NCI-H2196 (cell line): ENCODE data around the gene RASAL2.
"Not testable (repeated sequence)": the region's sequence is repeated elsewhere in the genome, so short reads cannot be mapped to it uniquely, and the experiment has no call there.

Experiments used
- DNase-seq: peaks from one replicate; lab custom pipeline; 2025; ENCODE audit not compliant: unreplicated experiment; lab: John Stamatoyannopoulos, UW

RASAL2 gene

DNA sequence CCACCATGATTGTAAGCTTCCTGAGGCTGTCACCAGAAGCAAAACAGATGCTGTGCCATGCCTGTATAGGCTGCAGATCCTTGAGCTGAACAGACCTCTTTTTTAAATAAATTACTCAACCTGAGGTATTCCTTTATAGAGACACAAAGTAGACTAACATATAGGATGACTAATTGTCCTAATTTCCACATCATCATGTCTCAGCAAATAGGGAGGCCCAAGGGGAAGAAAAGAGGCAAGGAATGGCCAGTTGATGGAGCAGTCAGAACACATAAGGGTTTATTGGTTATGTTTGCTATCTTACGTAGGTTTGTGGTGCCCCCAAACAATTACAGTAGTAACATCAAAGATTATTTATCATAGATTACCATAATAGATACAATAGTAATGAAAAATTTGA lies 126.2 kb downstream of the RASAL2 start:
- DNase-seq = no peak

DNA sequence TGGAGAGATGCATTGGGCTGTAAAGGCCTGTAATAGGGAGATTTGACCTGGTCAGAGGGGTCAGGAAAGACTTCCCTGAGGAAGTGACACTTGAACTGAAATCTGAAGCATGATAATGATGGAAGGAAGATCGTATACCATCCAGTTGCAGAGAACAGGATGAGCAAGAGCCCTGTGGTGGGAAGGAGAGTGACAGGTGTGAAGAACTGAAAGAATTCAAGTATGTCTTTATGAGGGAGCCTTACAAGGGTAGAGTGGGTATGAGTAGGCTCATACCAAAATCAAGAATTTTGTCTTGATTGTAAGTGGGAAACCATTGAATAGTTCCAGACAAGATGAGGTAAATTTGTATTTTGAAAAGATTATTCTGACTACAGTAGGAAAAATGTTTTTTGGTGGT lies 129.4 kb downstream of the RASAL2 start:
- no peak for DNase-seq

DNA sequence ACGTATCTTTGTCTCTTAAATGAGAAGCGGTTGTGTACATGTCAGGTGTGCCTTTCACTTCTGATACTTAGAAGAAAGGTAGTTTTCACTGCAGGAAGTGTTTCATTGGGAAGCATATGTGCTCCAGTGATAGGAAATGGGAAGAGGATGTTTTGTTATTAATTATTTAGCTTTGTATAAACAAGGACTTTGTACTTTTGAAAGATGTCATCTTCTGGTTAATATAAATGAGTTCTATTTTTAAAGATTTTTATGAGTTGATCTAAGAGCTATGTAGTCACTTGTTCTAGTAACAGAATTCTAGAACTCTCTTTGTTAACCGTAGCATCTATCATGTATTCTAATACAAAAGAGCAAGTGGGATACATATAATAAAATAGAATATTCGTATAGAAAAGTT lies 130.5 kb downstream of the RASAL2 start:
- DNase-seq = no peak

DNA sequence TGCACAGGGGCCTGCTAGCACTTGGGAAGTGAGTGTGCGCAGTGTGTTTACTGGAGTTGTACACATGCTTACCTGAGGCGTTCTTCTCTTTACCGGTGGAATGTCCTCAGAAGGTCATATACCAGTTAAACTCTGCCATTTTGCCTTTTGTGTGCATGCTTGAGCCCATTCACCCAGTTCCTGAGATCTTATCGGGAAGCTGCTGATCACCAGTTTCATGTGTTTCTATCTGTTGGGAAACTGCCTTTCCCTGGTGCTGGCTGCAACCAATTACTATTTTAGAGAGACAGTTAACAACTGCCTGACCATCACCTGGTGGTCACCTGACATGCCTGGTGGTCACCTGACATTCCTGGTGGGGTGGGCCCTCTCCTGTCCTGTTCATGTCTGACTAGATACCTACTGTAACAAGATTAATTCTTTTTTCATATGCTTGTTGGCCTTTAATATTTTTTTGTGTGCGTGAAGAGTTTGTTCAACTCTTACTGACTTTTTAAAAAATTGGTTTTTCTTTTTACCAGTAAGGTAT lies 137.0 kb downstream of the RASAL2 start:
- no peak for DNase-seq

DNA sequence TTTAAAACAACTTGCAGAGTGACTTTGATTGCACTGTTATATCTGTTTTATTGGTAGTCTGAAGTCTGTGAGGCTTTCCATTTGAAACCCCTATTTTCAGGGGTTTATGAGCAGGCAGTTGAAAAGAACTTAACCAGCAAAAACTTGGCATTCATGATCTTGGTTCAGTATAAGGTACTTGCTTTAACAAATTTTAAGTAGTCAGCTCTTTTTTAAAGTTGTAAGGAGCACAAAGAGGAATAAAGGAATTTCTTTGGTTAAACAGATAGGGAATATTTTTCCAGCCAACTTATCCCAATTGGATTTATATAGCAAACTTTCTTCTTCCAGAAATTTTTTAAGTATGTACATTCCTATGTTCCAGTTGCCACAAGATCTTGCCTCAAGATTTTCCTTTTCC lies 138.2 kb downstream of the RASAL2 start:
- no peak for DNase-seq

DNA sequence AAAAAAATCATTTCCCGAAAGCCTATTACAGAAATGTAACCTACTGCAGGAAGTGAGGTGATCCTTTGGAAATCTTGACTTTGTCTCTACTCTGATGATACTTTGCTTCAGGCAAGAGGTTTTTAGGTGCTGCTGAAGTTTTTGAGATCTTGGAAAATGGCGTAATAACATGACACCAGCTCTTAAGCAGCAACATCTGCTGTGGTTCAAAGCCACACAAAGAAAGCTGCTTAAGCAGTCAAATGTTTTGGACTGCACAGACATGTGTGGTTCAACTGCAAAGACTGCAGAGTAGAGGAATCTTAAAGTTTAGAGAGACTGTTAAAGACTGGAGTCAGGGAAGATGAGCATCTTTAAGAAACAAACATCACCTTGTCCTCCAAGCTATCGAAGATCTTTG lies 139.0 kb downstream of the RASAL2 start:
- DNase-seq = no peak

DNA sequence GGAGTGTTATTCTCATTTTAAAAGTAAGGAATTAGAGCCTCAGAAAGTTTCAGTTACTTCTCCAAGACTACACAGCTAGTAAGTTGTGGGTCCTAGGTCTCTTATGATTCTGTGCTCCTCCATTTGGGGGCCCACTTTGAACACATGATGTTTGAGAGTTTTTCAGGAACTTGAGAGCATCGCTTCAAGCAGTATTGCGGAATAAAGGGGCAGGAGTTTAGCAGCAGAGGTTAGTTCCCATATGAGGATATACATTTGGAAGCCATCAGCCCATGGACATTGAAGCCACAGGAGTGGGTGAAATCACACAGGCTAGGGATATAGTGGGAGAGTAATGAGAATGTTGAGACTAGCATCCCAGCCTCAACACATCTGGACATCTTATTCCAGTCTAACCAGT lies 143.2 kb downstream of the RASAL2 start:
- DNase-seq = no peak

DNA sequence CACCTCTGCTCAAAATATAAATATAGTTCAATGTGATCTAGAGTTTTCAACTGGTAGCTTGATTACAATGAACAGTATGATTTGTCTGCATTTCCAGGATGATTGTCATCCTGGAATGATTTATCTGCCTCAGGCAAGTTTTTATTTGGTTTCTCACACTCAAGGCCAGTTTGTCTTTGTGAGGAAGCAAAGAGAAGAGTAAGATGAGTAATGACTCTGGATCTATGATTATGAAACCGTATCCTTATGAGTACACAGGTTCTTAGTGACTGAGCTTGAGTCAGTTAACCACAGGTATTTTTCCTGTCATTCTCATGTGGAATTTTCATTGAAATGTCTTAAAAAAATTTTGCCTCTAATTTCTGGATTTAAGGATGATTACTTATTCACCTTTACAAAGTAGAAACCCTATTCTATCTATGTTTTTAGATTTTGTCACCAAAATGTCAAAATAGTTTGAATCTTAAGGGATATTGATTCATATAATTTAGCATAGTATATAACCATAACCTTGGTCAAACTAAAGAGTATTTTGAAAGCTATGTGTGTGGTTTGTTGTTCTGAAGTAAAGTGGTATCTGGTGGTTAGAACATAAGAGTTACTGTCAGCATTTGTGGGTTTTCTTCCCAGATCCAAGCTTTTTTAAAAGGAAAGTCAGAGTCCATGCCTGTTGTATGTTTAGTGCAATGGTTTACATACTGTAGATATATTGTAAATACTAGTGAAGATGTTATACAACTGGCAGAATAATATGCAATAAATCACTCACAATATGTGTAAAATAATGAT lies 145.0 kb downstream of the RASAL2 start:
- DNase-seq = no peak

DNA sequence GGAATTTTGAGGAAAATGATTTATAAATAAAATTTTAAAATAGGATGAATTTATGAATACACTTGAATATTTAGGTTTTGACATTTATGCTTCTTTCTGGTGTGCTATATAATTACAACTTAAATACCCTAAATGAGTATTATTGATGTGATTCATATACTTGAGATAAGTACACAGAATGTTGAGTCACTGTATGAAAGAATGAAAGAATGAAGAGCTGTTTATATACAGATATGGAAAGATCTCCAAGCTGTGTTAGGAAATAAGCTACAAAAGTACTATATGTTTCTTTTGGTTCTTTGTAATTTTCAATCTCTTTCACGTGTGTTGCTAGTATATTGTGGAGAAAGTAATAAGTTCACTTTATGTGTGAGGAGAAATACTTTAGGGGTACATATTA lies 147.2 kb downstream of the RASAL2 start:
- DNase-seq = no peak

DNA sequence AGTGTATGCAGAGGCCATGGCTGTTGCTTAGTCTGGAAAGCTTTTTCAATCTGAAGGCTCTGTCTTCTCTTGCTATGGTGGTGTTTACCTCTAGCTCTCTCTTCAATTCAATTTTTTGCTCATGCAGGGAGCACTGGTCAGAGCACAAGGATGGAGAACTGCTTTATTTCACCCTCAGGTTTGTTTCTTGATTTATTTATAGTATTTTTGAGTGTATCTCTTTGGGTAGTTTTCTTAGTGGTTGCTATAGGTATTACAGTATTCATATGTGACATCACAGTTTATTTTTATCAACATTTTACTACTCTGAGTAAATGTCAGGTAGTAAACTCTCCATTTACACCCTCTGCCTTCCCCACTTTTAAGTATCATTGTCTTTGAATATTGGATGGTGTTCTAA lies 147.9 kb downstream of the RASAL2 start:
- no peak for DNase-seq

DNA sequence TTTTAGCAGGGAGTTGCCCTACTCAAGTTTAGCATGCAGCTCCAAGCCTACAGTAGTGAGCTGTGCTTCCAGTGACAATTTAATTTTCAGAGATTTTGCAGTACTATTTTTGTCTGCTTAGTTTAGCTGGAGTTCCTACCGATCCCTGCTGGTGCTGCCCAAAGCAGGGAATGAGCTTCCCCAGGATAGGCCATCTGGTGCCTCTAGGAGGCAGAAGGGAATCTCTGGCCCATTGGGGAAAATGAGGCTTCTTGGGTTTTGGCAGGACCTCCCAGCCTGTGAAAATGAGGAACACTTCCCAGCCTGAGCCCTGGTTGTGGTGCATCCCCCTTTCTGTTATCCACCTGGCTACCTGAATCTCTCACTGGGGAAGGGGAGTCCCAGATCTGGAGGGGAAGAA lies 149.2 kb downstream of the RASAL2 start:
- DNase-seq = no peak

DNA sequence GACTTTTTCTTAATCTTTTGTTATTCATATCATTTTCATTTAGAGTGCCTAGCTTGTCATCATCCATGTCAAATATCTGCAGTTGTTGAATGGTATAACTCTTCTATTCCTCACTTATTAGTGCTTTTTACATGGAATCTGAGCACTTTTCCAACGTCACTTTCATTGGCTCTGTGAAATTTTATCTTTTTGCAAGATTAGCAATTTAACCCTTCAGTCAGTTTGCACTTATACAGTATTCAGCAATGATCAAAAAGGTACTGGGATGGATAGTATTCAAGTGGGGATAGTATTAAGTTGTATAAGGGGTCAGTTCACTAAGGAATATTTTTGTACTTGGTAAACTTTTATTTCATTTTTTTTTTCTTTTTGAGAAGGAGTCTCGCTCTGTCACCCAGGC lies 150.0 kb downstream of the RASAL2 start:
- no peak for DNase-seq

DNA sequence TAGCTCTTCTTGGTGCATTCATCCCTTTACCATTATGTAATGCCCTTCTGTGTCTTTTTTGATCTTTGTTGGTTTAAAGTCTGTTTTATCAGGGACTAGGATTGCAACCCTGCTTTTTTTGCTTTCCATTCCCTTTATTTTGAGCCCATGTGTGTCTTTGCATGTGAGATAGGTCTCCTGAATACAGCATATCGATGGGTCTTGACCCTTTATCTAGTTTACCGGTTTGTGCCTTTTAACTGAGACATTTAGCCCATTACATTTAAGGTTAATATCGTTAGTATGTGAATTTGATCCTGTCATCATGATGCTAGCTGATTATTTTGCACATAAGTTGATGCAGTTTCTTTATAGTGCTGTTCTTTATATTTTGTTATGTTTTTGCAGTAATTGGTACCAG lies 154.4 kb downstream of the RASAL2 start:
- not testable (repeated sequence) for DNase-seq

DNA sequence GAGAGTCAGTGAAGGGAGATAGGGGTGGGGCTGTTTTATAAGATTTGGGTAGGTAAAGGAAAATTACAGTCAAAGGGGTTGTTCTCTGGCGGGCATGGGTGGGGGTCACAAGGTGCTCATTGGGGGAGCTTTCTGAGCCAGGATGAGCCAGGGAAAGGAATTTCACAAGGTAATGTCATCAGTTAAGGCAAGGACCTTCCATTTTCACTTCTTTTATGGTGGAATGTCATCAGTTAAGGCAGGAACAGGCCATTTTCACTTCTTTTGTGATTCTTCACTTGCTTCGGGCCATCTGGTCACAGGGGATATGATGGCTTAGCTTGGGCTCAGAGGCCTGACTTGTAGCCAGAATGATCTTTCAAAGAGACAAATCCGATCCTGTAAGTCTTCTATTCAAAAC lies 159.7 kb downstream of the RASAL2 start:
- not testable (repeated sequence) for DNase-seq

DNA sequence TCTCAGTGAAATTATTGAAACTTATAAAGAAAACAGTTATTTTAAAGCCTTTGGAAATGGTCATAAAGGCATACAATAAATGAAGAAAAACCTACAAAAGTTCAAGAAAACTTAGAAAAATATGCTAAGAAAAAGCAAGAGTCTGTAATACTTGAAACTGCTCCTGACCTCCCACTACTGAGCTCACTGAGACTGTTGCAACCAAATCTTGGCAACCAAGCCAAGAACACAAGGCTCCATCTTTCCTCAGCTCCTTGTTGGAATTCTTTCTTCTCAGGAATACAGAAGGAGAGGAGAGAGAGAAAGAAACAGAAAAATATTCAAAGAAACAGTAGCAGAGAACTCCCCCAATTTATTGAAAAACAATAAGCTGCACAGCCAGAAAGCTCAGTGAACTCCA lies 160.5 kb downstream of the RASAL2 start:
- DNase-seq = no peak

DNA sequence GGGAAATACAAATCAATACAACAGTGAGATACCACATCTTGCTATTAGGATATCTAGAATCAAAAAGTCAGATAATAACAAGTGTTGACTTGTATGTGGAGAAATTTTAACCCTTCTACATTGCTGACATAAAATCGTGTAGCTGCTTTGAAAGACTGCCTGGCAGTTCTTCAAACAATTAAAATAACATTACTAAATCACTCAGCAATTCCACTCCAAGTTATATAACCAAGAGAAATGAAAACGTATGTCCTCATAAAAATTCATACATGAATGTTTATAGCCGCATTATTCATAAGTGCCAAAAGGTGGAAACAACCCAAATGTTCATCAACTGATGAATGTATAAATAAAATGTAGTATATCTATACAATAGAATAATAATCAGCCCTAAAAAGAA lies 164.6 kb downstream of the RASAL2 start:
- DNase-seq = no peak

DNA sequence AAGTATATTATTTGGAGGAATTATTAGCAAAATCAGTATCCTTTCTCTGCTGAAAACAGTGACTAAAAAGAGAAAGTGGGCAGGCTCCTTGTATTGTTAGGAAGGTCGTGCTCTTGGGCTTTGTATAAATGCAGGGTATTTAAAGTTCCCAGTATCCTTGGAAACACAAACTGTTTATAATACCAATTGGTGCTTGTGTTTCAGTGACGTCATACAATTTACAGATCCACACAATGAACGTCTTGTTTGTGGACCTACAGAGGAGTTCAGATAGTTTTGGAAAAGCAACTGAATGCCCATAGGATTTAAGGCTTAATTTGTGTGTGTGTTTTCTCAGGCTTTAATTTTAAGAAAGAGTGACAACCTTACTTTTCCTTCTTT lies 168.2 kb downstream of the RASAL2 start:
- DNase-seq = no peak

DNA sequence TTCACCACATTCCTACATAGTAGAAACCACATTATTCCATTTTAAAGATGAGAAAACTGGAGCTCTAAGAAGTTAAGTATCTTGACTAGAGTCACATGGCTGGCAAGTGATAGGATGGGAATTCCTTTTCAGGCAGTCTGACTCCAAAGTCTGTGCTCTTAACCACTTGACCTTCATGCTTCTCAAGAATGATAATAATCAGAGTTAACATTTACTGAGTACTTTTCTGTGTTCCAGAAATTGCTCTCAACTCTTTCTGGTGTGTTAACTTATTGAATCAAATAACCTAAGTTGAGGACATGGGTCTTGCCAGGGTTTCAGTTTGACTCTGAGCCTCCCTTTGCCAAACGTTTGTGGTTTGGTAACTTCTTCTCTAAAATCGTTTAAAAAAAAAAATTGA lies 169.4 kb downstream of the RASAL2 start:
- no peak for DNase-seq

DNA sequence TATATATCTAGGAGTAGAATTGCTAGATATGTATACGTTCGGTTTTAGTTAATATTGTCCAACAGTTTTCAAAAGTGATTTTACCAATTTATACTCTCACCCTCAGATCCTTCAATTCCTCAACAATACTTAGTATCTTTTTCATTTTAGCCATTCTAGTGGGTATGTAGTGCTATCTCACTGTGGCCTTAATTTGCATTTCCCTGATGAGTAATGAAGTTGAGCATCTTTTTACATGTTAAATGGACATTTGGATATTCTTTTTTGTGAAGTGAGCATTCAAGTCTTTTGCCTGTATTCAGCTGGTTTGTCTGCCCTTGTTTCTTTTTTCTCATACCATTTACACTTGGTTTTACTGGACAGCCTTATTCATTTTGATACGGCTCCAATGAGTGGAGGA lies 172.2 kb downstream of the RASAL2 start:
- no peak for DNase-seq

DNA sequence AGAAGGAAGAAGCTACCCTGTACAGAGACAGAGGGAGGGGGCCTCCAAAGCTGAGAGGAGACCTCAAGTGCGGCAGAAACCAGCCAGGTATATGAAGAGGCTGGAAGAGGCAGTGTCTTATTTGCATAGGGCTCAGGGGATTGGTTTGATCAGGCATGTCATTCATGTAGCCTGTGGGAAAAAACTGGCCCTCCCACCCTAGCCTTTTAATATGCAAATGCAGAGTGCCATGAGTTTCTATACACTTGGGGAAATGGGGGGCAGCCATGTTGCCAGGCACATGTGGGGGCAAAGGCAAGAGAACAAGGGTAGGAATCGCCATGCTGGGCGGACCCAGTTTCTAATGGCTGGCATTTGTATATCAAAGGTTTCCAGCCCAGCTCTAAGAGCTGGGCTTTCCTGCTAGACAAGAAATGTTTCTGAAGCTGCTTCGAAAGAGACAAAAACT lies 172.7 kb downstream of the RASAL2 start:
- no peak for DNase-seq

DNA sequence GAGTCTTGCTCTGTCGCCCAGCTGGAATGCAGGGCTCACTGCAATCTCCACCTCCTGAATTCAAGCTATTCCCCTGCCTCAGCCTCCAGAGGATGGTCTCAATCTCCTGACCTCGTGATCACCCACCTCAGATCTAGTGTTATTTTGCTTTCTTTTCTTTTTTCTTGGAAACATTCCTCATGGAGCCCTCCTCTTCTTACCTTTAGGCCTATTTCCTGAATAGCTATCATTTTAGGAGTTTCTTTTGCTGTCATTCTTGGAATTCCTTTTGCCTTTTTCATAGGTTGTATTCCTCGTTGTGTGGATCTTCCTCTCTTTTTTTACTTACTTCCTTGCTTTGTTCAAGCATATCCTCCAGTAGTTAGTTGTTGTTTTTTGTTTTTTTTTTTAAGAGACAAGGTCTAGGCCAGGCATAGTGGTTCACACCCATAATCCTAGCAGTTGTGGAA lies 173.8 kb downstream of the RASAL2 start:
- no peak for DNase-seq

DNA sequence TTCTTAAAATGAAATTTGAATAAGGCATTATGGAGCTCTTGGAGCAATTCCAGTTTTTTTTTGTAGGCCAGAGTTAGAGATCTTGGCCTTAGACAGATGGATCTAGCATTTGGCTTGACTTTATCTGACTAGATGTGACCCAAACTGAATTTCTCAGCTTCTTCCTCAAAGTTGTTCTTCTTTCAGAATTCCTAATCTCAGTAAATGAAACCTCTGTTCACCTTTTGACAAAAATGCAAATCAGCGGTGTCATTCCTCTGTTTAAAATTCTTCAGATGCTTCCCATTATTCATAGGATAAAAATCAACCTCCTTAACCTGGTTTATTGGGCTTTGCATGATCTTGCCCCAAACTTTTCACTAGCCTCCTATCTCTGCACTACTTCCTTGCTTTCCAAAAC lies 177.6 kb downstream of the RASAL2 start:
- DNase-seq = no peak
